ENCODE results near the gene TBC1D5.

GRCh38 chr3:17310983-17311382, 431.4 kb downstream of the TBC1D5 start:
- TF ChIP-seq CTCF (IDR thresholded peaks at IDR 0.05) (no peak), POLR2A (IDR thresholded peaks at IDR 0.05) (no peak), POLR2AphosphoS5 (IDR thresholded peaks at IDR 0.05; ENCODE audit: insufficient read depth in 1 of 2, low read depth in 1 of 2) (no peak)

All from vagina (tissue), 2 donors.